Ascending aorta (tissue), 2 donors: ENCODE measurements around the gene UBASH3A. TPM values are rescaled to one million over a fixed set of nuclear protein-coding genes. Genes with fewer than 3 reads are reported as not detected.

Experiments used
- DNase-seq, 2 donors: peaks; one replicate each; pipeline ENCODE4 v3.0.0-alpha.2; 2019; ENCODE audit warnings: low spot score in 2 of 2
- H3K27ac ChIP-seq, 2 donors: fragments of 200-600 bp; sonication (generic); one replicate each; pipeline ENCODE4 v1.5.1; 2016 to 2017; ENCODE audit warnings: mild to moderate bottlenecking in 1 of 2
- H3K27me3 ChIP-seq: fragments of 200-600 bp; sonication (generic); one replicate; pipeline ENCODE4 v1.5.1; 2017
- H3K36me3 ChIP-seq, 2 donors: fragments of 200-600 bp; sonication (generic); one replicate each; pipeline ENCODE4 v1.5.1; 2016
- H3K4me1 ChIP-seq, 2 donors: fragments of 200-600 bp; sonication (generic); one replicate each; pipeline ENCODE4 v1.5.1; 2016 to 2017; ENCODE audit warnings: mild to moderate bottlenecking in 1 of 2
- H3K4me3 ChIP-seq, 2 donors: fragments of 200-600 bp; sonication (generic); one replicate each; pipeline ENCODE4 v1.5.1; 2016 to 2017; ENCODE audit warnings: mild to moderate bottlenecking in 1 of 2
- H3K9me3 ChIP-seq, 2 donors: fragments of 200-600 bp; sonication (generic); one replicate each; pipeline ENCODE4 v1.5.1; 2016
- CTCF ChIP-seq, 3 experiments: fragments of 200-600 bp in 2 of 3; fragments of 450-650 bp in 1 of 3; sonication (generic) in 2 of 3; IDR thresholded peaks; one replicate each; pipeline ENCODE4 v1.5.1; 2016 to 2019; ENCODE audit warnings: antibody characterized with exemption in 3 of 3, mild to moderate bottlenecking in 1 of 3, moderate library complexity in 1 of 3
- intact Hi-C: fragments of 100-400 bp; cut with DNase I; formaldehyde crosslinking; loops from one replicate; pipeline ENCODE4 v1.15.1; 2023
- total RNA-seq: library from RNA; depleted of rRNA; stranded (reverse); fragments of >200 nt; gene quantifications from one replicate; pipeline ENCODE4 v1.1.0, GENCODE V29; 2016

Gene UBASH3A
- total RNA-seq, 1 donor from 2014 or later = 0.75 TPM

- Histone ChIP-seq H3K4me1 (no peaks in the 10 kb centered on the region), H3K9me3 (no peaks in the 10 kb centered on the region), H3K27me3 (no peaks in the 10 kb centered on the region), H3K27ac (no peak overlapping the region), H3K4me3 (no peak overlapping the region), H3K36me3 (no peaks in the 10 kb centered on the region)
- intact Hi-C loops = no loop called here
- no peak for TF ChIP-seq CTCF (IDR thresholded peaks at IDR 0.05)
- no peak for DNase-seq
These were observed 30.4 kb upstream of the UBASH3A start for GRCh38 chr21:42373196-42373907.

- no peak for TF ChIP-seq CTCF (IDR thresholded peaks at IDR 0.05)
- H3K9me3 ChIP-seq = no peaks in the 10 kb centered on the region
- H3K36me3 ChIP-seq = no peaks in the 10 kb centered on the region
- H3K27me3 ChIP-seq = no peaks in the 10 kb centered on the region
- H3K4me3 ChIP-seq = no peak overlapping the region
- H3K27ac ChIP-seq = no peak overlapping the region
- no peak for DNase-seq
- intact Hi-C loops = no loop called here
- H3K4me1 ChIP-seq = no peaks in the 10 kb centered on the region
These were observed 29.7 kb upstream of the UBASH3A start for GRCh38 chr21:42373908-42374455.

- Histone ChIP-seq H3K27ac (no peak overlapping the region), H3K27me3 (no peaks in the 10 kb centered on the region), H3K9me3 (no peaks in the 10 kb centered on the region), H3K36me3 (no peaks in the 10 kb centered on the region), H3K4me1 (no peaks in the 10 kb centered on the region), H3K4me3 (no peak overlapping the region)
- DNase-seq = no peak
- intact Hi-C loops = no loop called here
- TF ChIP-seq CTCF (IDR thresholded peaks at IDR 0.05) = no peak
These were observed 29.2 kb upstream of the UBASH3A start for GRCh38 chr21:42374457-42374856.

GRCh38 chr21:42374864-42375499 lies 28.7 kb upstream of the UBASH3A start:
- intact Hi-C loops = no loop called here
- Histone ChIP-seq H3K27ac (no peak overlapping the region), H3K4me3 (no peak overlapping the region), H3K36me3 (no peaks in the 10 kb centered on the region), H3K27me3 (no peaks in the 10 kb centered on the region), H3K4me1 (no peaks in the 10 kb centered on the region), H3K9me3 (no peaks in the 10 kb centered on the region)
- no peak for DNase-seq
- no peak for TF ChIP-seq CTCF (IDR thresholded peaks at IDR 0.05)

- H3K9me3 ChIP-seq = no peaks in the 10 kb centered on the region
- H3K27me3 ChIP-seq = no peaks in the 10 kb centered on the region
- no peak overlapping the region for H3K27ac ChIP-seq
- DNase-seq = no peak
- H3K36me3 ChIP-seq = no peaks in the 10 kb centered on the region
- no peaks in the 10 kb centered on the region for H3K4me1 ChIP-seq
- no peak overlapping the region for H3K4me3 ChIP-seq
- intact Hi-C loops = no loop called here
- TF ChIP-seq CTCF (IDR thresholded peaks at IDR 0.05) = no peak
These were observed 28.2 kb upstream of the UBASH3A start for GRCh38 chr21:42375506-42375905.
